Measurements from ENCODE around the gene PHACTR4.

GRCh38 chr1:28470146-28470545 is 100.6 kb downstream of the PHACTR4 start:
- no peak for TF ChIP-seq ZNF778 (CRISPR knock-in tag; IDR thresholded peaks at IDR 0.05)
- TF ChIP-seq CBX2 (IDR thresholded peaks at IDR 0.05; ENCODE audit: insufficient read depth, low read length, poor library complexity, severe bottlenecking) = no peak
- no peak for TF ChIP-seq ETS1 (conservative IDR thresholded peaks at IDR 0.05; ENCODE audit: control insufficient read depth, low read depth, low read length)
- TF ChIP-seq RCOR1 (IDR thresholded peaks at IDR 0.05; ENCODE audit: borderline replicate concordance in 1 of 2, low read depth in 2 of 2, low read length in 2 of 2) = no peak

Data from K562 (cell line).